Prostate gland (tissue), 2 donors: ENCODE measurements around the gene GASK1A.

Experiments
- CTCF ChIP-seq, 4 experiments: fragments of 200-600 bp in 2 of 4; fragments of 450-650 bp in 2 of 4; sonication (generic) in 2 of 4; IDR thresholded peaks; 1 replicate in 3 of 4; 2 replicates in 1 of 4; pipeline ENCODE4 v1.5.1; 2016 to 2019; ENCODE audit warnings: antibody characterized with exemption in 4 of 4, mild to moderate bottlenecking in 2 of 4, moderate library complexity in 2 of 4
- POLR2A ChIP-seq: fragments of 450-650 bp; IDR thresholded peaks from one replicate; pipeline ENCODE4 v1.6.1; 2016; ENCODE audit warnings: antibody characterized with exemption, mild to moderate bottlenecking
- POLR2AphosphoS5 ChIP-seq: sonication (generic); formaldehyde crosslinking; IDR thresholded peaks from one replicate; pipeline ENCODE4 v1.6.1; 2017; ENCODE audit warnings: antibody characterized with exemption

- TF ChIP-seq POLR2A = no peak
- no peak for TF ChIP-seq CTCF (IDR thresholded peaks at IDR 0.05)
- no peak for TF ChIP-seq POLR2AphosphoS5
Measured at GRCh38 chr3:43014241-43014640, 35.1 kb downstream of the GASK1A start.
